CD4-positive, CD25-positive, alpha-beta regulatory T cell (primary cell): Measurements from ENCODE around the gene SEMA6D. TPM values are rescaled to one million over a fixed set of nuclear protein-coding genes. Genes with fewer than 3 reads are reported as not detected.

Experiments used
- ATAC-seq, 2 donors: fragments of 150-1000 bp; cut with Tn5 transposase; one replicate each; pipeline ENCODE4 v1.10.0; 2021; ENCODE audit warnings: low read depth in 2 of 2, moderate number of reproducible peaks in 2 of 2, moderate library complexity in 1 of 2
- DNase-seq, 3 donors: peaks; one replicate each; pipeline versions ENCODE4 v3.0.0 to v3.0.0-alpha.2; 2012 to 2022; ENCODE audit warnings: mixed read lengths in 1 of 3
- H3K27ac ChIP-seq: one replicate; pipeline ENCODE4 v1.7.0; 2013; ENCODE audit warnings: mild to moderate bottlenecking, low read length; ENCODE audit not compliant: insufficient read depth, poor library complexity, severe bottlenecking
- H3K27me3 ChIP-seq: one replicate; pipeline ENCODE4 v1.7.0; 2013; ENCODE audit warnings: low read length; ENCODE audit not compliant: control insufficient read depth, insufficient read depth
- H3K36me3 ChIP-seq: one replicate; pipeline ENCODE4 v1.7.0; 2013; ENCODE audit warnings: mild to moderate bottlenecking, low read length, moderate library complexity; ENCODE audit not compliant: control insufficient read depth, insufficient read depth
- H3K4me1 ChIP-seq: 2 replicates; pipeline ENCODE4 v1.7.0; 2013; ENCODE audit warnings: mild to moderate bottlenecking, low read length; ENCODE audit not compliant: insufficient read depth, control insufficient read depth, poor library complexity, severe bottlenecking
- H3K4me3 ChIP-seq: one replicate; pipeline ENCODE4 v1.7.0; 2013; ENCODE audit warnings: low read depth, mild to moderate bottlenecking, low read length, moderate library complexity
- H3K9me3 ChIP-seq, 2 experiments: 1 replicate in 1 of 2; 2 replicates in 1 of 2; pipeline ENCODE4 v1.7.0; 2013; ENCODE audit warnings: low read length in 2 of 2, mild to moderate bottlenecking in 1 of 2, moderate library complexity in 1 of 2; ENCODE audit not compliant: control insufficient read depth in 2 of 2
- H3K27ac Mint-ChIP-seq, 3 donors: one replicate each; pipeline ENCODE4 v1.8.0; 2020 to 2022; ENCODE audit warnings: mild to moderate bottlenecking in 3 of 3, mixed read lengths in 3 of 3, moderate library complexity in 2 of 3
- H3K27me3 Mint-ChIP-seq: one replicate; pipeline ENCODE4 v1.8.0; 2022; ENCODE audit warnings: mild to moderate bottlenecking, mixed read lengths
- H3K36me3 Mint-ChIP-seq: one replicate; pipeline ENCODE4 v1.8.0; 2020; ENCODE audit warnings: mixed read lengths
- H3K4me1 Mint-ChIP-seq, 4 donors: one replicate each; pipeline ENCODE4 v1.8.0; 2020 to 2022; ENCODE audit warnings: mixed read lengths in 4 of 4, mild to moderate bottlenecking in 1 of 4
- H3K4me3 Mint-ChIP-seq, 4 donors: one replicate each; pipeline ENCODE4 v1.8.0; 2020 to 2022; ENCODE audit warnings: mild to moderate bottlenecking in 4 of 4, mixed read lengths in 4 of 4, moderate library complexity in 3 of 4
- H3K9me3 Mint-ChIP-seq, 7 donors: one replicate each; pipeline ENCODE4 v1.8.0; 2020 to 2022; ENCODE audit warnings: mixed read lengths in 7 of 7, mild to moderate bottlenecking in 3 of 7, moderate library complexity in 2 of 7
- polyA plus RNA-seq, 4 donors: library from polyadenylated mRNA; unstranded; fragments of 300-500 nt; fragmentation: Illumina TruSeq; gene quantifications; one replicate each; pipeline ENCODE4 v1.2.3, GENCODE V29; 2021
- total RNA-seq: library from RNA; stranded (reverse); gene quantifications from one replicate; pipeline ENCODE4 v1.2.3, GENCODE V29; 2022

The SEMA6D gene
- total and polyA plus RNA-seq, 5 donors from 2014 or later: not detected

- no peaks in the 10 kb centered on the region for H3K4me1 ChIP-seq
- peaks cover 4% of the 10 kb centered on the region for H3K27me3 Mint-ChIP-seq
- H3K27ac Mint-ChIP-seq: peak overlapping the region in 1 of 3 donors; percentile 35
- no peaks in the 10 kb centered on the region for H3K27me3 ChIP-seq
- no peak overlapping the region for H3K4me3 Mint-ChIP-seq
- no peaks in the 10 kb centered on the region for H3K36me3 ChIP-seq
- H3K9me3 Mint-ChIP-seq: peaks cover 0 to 2% (median 0%) of the 10 kb centered on the region in 7 donors
- H3K9me3 ChIP-seq: no peaks in the 10 kb centered on the region
- H3K4me1 Mint-ChIP-seq: no peaks in the 10 kb centered on the region
- H3K27ac ChIP-seq: no peak overlapping the region
- DNase-seq (no peak), ATAC-seq (no peak)
- no peaks in the 10 kb centered on the region for H3K36me3 Mint-ChIP-seq
- no peak overlapping the region for H3K4me3 ChIP-seq
Observed at GRCh38 chr15:47820057-47820746, 102.9 kb downstream of the SEMA6D start.

- Histone ChIP-seq H3K27me3 (no peaks in the 10 kb centered on the region), H3K4me3 (no peak overlapping the region), H3K27ac (no peak overlapping the region), H3K36me3 (no peaks in the 10 kb centered on the region), H3K9me3 (no peaks in the 10 kb centered on the region), H3K4me1 (no peaks in the 10 kb centered on the region)
- Mint-ChIP-seq H3K4me3 (no peak overlapping the region), H3K9me3 (peaks cover 0 to 4% (median 0%) of the 10 kb centered on the region in 7 donors), H3K27ac (no peak overlapping the region), H3K36me3 (no peaks in the 10 kb centered on the region), H3K4me1 (no peaks in the 10 kb centered on the region), H3K27me3 (peaks cover 4% of the 10 kb centered on the region)
- ATAC-seq: no peak
- no peak for DNase-seq
Observed at GRCh38 chr15:47820747-47821319, 103.5 kb downstream of the SEMA6D start.

- DNase-seq: no peak
- Mint-ChIP-seq H3K27ac (no peak overlapping the region), H3K4me1 (no peaks in the 10 kb centered on the region), H3K4me3 (no peak overlapping the region), H3K27me3 (peaks cover 4% of the 10 kb centered on the region), H3K36me3 (no peaks in the 10 kb centered on the region), H3K9me3 (peaks cover 0 to 4% (median 0%) of the 10 kb centered on the region in 7 donors)
- H3K9me3 ChIP-seq: no peaks in the 10 kb centered on the region
- H3K27me3 ChIP-seq: no peaks in the 10 kb centered on the region
- no peak overlapping the region for H3K4me3 ChIP-seq
- no peaks in the 10 kb centered on the region for H3K36me3 ChIP-seq
- H3K27ac ChIP-seq: no peak overlapping the region
- ATAC-seq: no peak
- no peaks in the 10 kb centered on the region for H3K4me1 ChIP-seq
Observed at GRCh38 chr15:47822048-47822447, 104.7 kb downstream of the SEMA6D start.
